Kidney epithelial cell (primary cell): ENCODE measurements around the gene RASA2. TPM values are rescaled to one million over a fixed set of nuclear protein-coding genes. Genes with fewer than 3 reads are reported as not detected.

Source experiments
- DNase-seq: peaks from one replicate; pipeline ENCODE4 v3.0.0-alpha.2; 2010; ENCODE audit warnings: low read depth
- H3K27me3 ChIP-seq: 2 replicates; pipeline ENCODE4 v1.6.0; 2011; ENCODE audit warnings: low read length; ENCODE audit not compliant: control insufficient read depth, insufficient read depth
- H3K36me3 ChIP-seq: 2 replicates; pipeline ENCODE4 v1.5.1; 2011; ENCODE audit warnings: low read length; ENCODE audit not compliant: control insufficient read depth, insufficient read depth
- H3K4me3 ChIP-seq: 2 replicates; pipeline ENCODE4 v1.5.1; 2011; ENCODE audit warnings: low read depth, mild to moderate bottlenecking, control low read depth, low read length
- CTCF ChIP-seq: IDR thresholded peaks from 2 replicates; pipeline ENCODE4 v1.5.1; 2011; ENCODE audit warnings: mild to moderate bottlenecking, moderate library complexity, low read length, control low read depth, inconsistent platforms; ENCODE audit not compliant: insufficient read depth, poor library complexity, severe bottlenecking
- total RNA-seq: library from RNA; depleted of rRNA; stranded (reverse); fragments of >200 nt; gene quantifications from 2 replicates; pipeline ENCODE4 v1.2.3, GENCODE V29; 2015

Gene RASA2
- total RNA-seq, 1 donor from 2014 or later: 16.8 TPM

GRCh38 chr3:141499965-141500364 lies 13.1 kb downstream of the RASA2 start:
- no peak for TF ChIP-seq CTCF
- Histone ChIP-seq H3K4me3 (no peak overlapping the region), H3K36me3 (no peaks in the 10 kb centered on the region), H3K27me3 (no peaks in the 10 kb centered on the region)
- DNase-seq: no peak

GRCh38 chr3:141500397-141500796 lies 13.6 kb downstream of the RASA2 start:
- DNase-seq: no peak
- H3K36me3 ChIP-seq: no peaks in the 10 kb centered on the region
- H3K27me3 ChIP-seq: no peaks in the 10 kb centered on the region
- no peak for TF ChIP-seq CTCF
- H3K4me3 ChIP-seq: no peak overlapping the region

- H3K4me3 ChIP-seq: no peak overlapping the region
- no peaks in the 10 kb centered on the region for H3K36me3 ChIP-seq
- TF ChIP-seq CTCF: no peak
- no peak for DNase-seq
- no peaks in the 10 kb centered on the region for H3K27me3 ChIP-seq
These were observed 18.3 kb downstream of the RASA2 start for GRCh38 chr3:141505166-141505565.

GRCh38 chr3:141506071-141506470 lies 19.2 kb downstream of the RASA2 start:
- Histone ChIP-seq H3K36me3 (no peaks in the 10 kb centered on the region), H3K27me3 (no peaks in the 10 kb centered on the region), H3K4me3 (no peak overlapping the region)
- TF ChIP-seq CTCF: no peak
- DNase-seq: no peak

GRCh38 chr3:141507392-141508066 lies 20.7 kb downstream of the RASA2 start:
- Histone ChIP-seq H3K4me3 (no peak overlapping the region), H3K27me3 (no peaks in the 10 kb centered on the region), H3K36me3 (no peaks in the 10 kb centered on the region)
- TF ChIP-seq CTCF: no peak
- DNase-seq: no peak

GRCh38 chr3:141508067-141508436 lies 21.2 kb downstream of the RASA2 start:
- TF ChIP-seq CTCF: no peak
- DNase-seq: no peak
- no peaks in the 10 kb centered on the region for H3K36me3 ChIP-seq
- H3K27me3 ChIP-seq: no peaks in the 10 kb centered on the region
- H3K4me3 ChIP-seq: no peak overlapping the region
